Testis (tissue), 2 donors: ENCODE results near the gene STARD7.

ENCODE experiments used
- POLR2A ChIP-seq: fragments of 450-650 bp; IDR thresholded peaks from one replicate; pipeline ENCODE4 v1.6.1; 2017; ENCODE audit warnings: antibody characterized with exemption, mild to moderate bottlenecking, moderate library complexity
- TF ChIP-seq, protein P1 (sequence below), 3 experiments: fragments of 450-650 bp in 2 of 3; fragments of 200-600 bp in 1 of 3; sonication (generic) in 1 of 3; IDR thresholded peaks; one replicate each; pipeline ENCODE4 v1.5.1; 2016 to 2019; ENCODE audit warnings: antibody characterized with exemption in 3 of 3, mild to moderate bottlenecking in 2 of 3, moderate library complexity in 1 of 3

DNA sequence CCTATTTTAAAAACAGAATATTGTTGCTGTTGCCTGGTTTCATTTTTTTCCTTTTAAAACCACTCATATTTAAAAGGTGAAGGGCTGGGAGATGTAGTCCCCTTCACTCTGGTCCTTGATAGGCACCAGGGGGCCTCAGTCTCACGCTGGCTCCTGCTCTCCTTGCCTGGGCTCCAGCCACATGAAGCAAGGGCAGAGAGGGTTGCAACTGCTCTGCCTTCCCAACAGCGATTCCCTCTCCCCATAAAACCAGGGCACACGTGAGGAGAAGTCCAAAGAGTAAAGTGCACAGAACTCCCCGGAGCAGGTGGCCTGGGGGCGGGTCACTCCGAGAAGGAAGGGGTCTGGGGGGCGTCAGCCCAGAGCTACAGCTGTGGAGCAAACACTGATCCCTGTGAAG is 44.4 kb upstream of the STARD7 start:
- TF ChIP-seq, protein P1, sequence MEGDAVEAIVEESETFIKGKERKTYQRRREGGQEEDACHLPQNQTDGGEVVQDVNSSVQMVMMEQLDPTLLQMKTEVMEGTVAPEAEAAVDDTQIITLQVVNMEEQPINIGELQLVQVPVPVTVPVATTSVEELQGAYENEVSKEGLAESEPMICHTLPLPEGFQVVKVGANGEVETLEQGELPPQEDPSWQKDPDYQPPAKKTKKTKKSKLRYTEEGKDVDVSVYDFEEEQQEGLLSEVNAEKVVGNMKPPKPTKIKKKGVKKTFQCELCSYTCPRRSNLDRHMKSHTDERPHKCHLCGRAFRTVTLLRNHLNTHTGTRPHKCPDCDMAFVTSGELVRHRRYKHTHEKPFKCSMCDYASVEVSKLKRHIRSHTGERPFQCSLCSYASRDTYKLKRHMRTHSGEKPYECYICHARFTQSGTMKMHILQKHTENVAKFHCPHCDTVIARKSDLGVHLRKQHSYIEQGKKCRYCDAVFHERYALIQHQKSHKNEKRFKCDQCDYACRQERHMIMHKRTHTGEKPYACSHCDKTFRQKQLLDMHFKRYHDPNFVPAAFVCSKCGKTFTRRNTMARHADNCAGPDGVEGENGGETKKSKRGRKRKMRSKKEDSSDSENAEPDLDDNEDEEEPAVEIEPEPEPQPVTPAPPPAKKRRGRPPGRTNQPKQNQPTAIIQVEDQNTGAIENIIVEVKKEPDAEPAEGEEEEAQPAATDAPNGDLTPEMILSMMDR (IDR thresholded peaks at IDR 0.05), result no peak
- no peak for TF ChIP-seq POLR2A
